Stimulated activated CD4-positive, alpha-beta T cell treated with anti-CD3 and anti-CD28 coated beads, Interleukin-12 subunit alpha, Interleukin-12 subunit beta, amount 100 ng/mL, for 24 hours (primary cell): ENCODE results near the gene SMC3.
"Not testable (repeated sequence)": the region's sequence is repeated elsewhere in the genome, so short reads cannot be mapped to it uniquely, and the experiment has no call there.

Source experiments
- DNase-seq, 2 experiments: peaks; one replicate each; pipeline ENCODE4 v3.0.0-alpha.2; 2020; ENCODE audit warnings: low read depth in 2 of 2

Gene SMC3

GRCh38 chr10:110623316-110623715, 55.8 kb downstream of the SMC3 start:
- not testable (repeated sequence) for DNase-seq

- DNase-seq = no peak
Measured at GRCh38 chr10:110625356-110625894, 57.9 kb downstream of the SMC3 start.

GRCh38 chr10:110625951-110626855, 58.7 kb downstream of the SMC3 start:
- DNase-seq = no peak

GRCh38 chr10:110628161-110628560, 60.7 kb downstream of the SMC3 start:
- DNase-seq = no peak

GRCh38 chr10:110629680-110630191, 62.2 kb downstream of the SMC3 start:
- no peak for DNase-seq

- no peak for DNase-seq
Measured at GRCh38 chr10:110631934-110632333, 64.4 kb downstream of the SMC3 start.

- DNase-seq = no peak
Measured at GRCh38 chr10:110632591-110633215, 65.2 kb downstream of the SMC3 start.

- no peak for DNase-seq
Measured at GRCh38 chr10:110634527-110635209, 67.2 kb downstream of the SMC3 start.

GRCh38 chr10:110636572-110636931, 69.1 kb downstream of the SMC3 start:
- DNase-seq = no peak

GRCh38 chr10:110636932-110637557, 69.5 kb downstream of the SMC3 start:
- DNase-seq = no peak

- no peak for DNase-seq
Measured at GRCh38 chr10:110637558-110638053, 70.1 kb downstream of the SMC3 start.

GRCh38 chr10:110638319-110638718, 70.8 kb downstream of the SMC3 start:
- DNase-seq = no peak

GRCh38 chr10:110639046-110639445, 71.6 kb downstream of the SMC3 start:
- not testable (repeated sequence) for DNase-seq

GRCh38 chr10:110639858-110640257, 72.4 kb downstream of the SMC3 start:
- DNase-seq = not testable (repeated sequence)

GRCh38 chr10:110641256-110641655, 73.8 kb downstream of the SMC3 start:
- peak in 1 of 2 experiments; percentile 46 for DNase-seq

- DNase-seq = no peak
Measured at GRCh38 chr10:110642204-110643034, 74.9 kb downstream of the SMC3 start.

GRCh38 chr10:110643035-110643652, 75.6 kb downstream of the SMC3 start:
- no peak for DNase-seq

- DNase-seq = peak in 1 of 2 experiments; percentile 2
Measured at GRCh38 chr10:110643653-110644597, 76.4 kb downstream of the SMC3 start, which contains the start of gene RBM20. Gene RBM20 (plus strand): TSS chr10:110644336. CDS start chr10:110644455, 119 bp downstream.
